HCT116 (cell line): ENCODE data around the gene TRMU. TPM values are rescaled to one million over a fixed set of nuclear protein-coding genes. Genes with fewer than 3 reads are reported as not detected.

ENCODE experiments used
- ATAC-seq: fragments of 200-7000 bp; cut with Tn5 transposase; 2 replicates; pipeline ENCODE4 v1.9.1; 2020; ENCODE audit warnings: mild to moderate bottlenecking, moderate library complexity
- BruUV-seq: library from RNA; stranded (reverse); fragments of 400-500 nt; replicated peaks from 2 replicates; lab custom pipeline; 2021; lab: Mats Ljungman, UMichigan
- CTCF ChIA-PET: fragments of 300-600 bp; sonication (Branson Sonifier 250); formaldehyde crosslinking; loops from one replicate; lab custom pipeline; 2021; ENCODE audit warnings: antibody characterized with exemption; lab: Charles Lee
- POLR2A ChIA-PET: fragments of 300-600, 350-600 bp; sonication (Branson Sonifier 250); formaldehyde crosslinking; loops from one replicate; lab custom pipeline; 2021; ENCODE audit warnings: antibody characterized with exemption; lab: Charles Lee
- RAD21 ChIA-PET, 2 experiments: fragments of 300-600 bp; sonication (Branson Sonifier 250); formaldehyde crosslinking; loops; one replicate each; lab custom pipeline; 2023; ENCODE audit warnings: low total read pairs in 2 of 2; ENCODE audit not compliant: uncharacterized antibody in 2 of 2, unreplicated experiment in 2 of 2, low non-redundant PET in 1 of 2; lab: Charles Lee
- DNase-seq: peaks from one replicate; pipeline ENCODE4 v3.0.0-alpha.2; 2010; ENCODE audit warnings: low read depth, low spot score
- H2AFZ ChIP-seq: fragments of 200-600 bp; shearing (Covaris generic), sonication (generic); 2 replicates; pipeline ENCODE4 v1.6.1; 2017; ENCODE audit warnings: low read depth, mixed run types, mixed read lengths, antibody characterized with exemption, low read length; ENCODE audit not compliant: poor library complexity, severe bottlenecking
- H3K27ac ChIP-seq: 2 replicates; pipeline ENCODE4 v1.5.1; 2012; ENCODE audit warnings: low read depth, low read length
- H3K27me3 ChIP-seq: fragments of 200-600 bp; sonication (generic); 2 replicates; pipeline ENCODE4 v1.6.1; 2016; ENCODE audit warnings: mixed run types, low read length, mixed read lengths; ENCODE audit not compliant: insufficient read depth
- H3K36me3 ChIP-seq, 2 experiments: fragments of 200-500 bp in 1 of 2; fragments of 200-600 bp in 1 of 2; sonication (Bioruptor generic) in 1 of 2; sonication (generic) in 1 of 2; 2 replicates each; pipeline versions ENCODE4 v1.5.1 to v1.6.1; 2014 to 2016; ENCODE audit warnings: low read length in 2 of 2, inconsistent platforms in 1 of 2, mixed read lengths in 1 of 2, mixed run types in 1 of 2; ENCODE audit not compliant: insufficient read depth in 2 of 2, control insufficient read depth in 1 of 2
- H3K4me1 ChIP-seq, 2 experiments: fragments of 200-600 bp in 1 of 2; sonication (generic) in 1 of 2; 2 replicates each; pipeline versions ENCODE4 v1.5.1 to v1.6.1; 2012 to 2017; ENCODE audit warnings: low read length in 2 of 2, inconsistent platforms in 1 of 2, mild to moderate bottlenecking in 1 of 2, mixed read lengths in 1 of 2, mixed run types in 1 of 2, moderate library complexity in 1 of 2; ENCODE audit not compliant: insufficient read depth in 2 of 2, control insufficient read depth in 1 of 2
- H3K4me2 ChIP-seq: fragments of 200-600 bp; sonication (generic); 2 replicates; pipeline ENCODE4 v1.6.1; 2017; ENCODE audit warnings: mixed run types, low read length, mixed read lengths
- H3K4me3 ChIP-seq, 2 experiments: fragments of 200-600 bp in 1 of 2; sonication (generic) in 1 of 2; replicated peaks in 1 of 2; 2 replicates each; pipeline ENCODE4 v1.5.1; 2011 to 2016; ENCODE audit warnings: low read length in 2 of 2, control low read depth in 1 of 2, low read depth in 1 of 2, mild to moderate bottlenecking in 1 of 2, mixed read lengths in 1 of 2, mixed run types in 1 of 2
- H3K79me2 ChIP-seq: fragments of 200-600 bp; sonication (generic); 2 replicates; pipeline ENCODE4 v1.6.1; 2017; ENCODE audit warnings: mild to moderate bottlenecking, mixed run types, low read length, moderate library complexity, mixed read lengths; ENCODE audit not compliant: insufficient read depth
- H3K9ac ChIP-seq: fragments of 200-600 bp; sonication (generic); 2 replicates; pipeline ENCODE4 v1.6.1; 2016; ENCODE audit warnings: low read length, mixed read lengths
- H3K9me2 ChIP-seq: fragments of 200-600 bp; sonication (generic), shearing (Covaris generic); 2 replicates; pipeline ENCODE4 v1.6.1; 2017; ENCODE audit warnings: mixed run types, mild to moderate bottlenecking, moderate library complexity; ENCODE audit not compliant: insufficient read depth
- H3K9me3 ChIP-seq, 2 experiments: fragments of 200-500 bp in 1 of 2; fragments of 200-600 bp in 1 of 2; sonication (Bioruptor generic) in 1 of 2; sonication (generic) in 1 of 2; 2 replicates each; pipeline ENCODE4 v1.6.1; 2014 to 2017; ENCODE audit warnings: low read length in 2 of 2, mixed read lengths in 2 of 2, inconsistent platforms in 1 of 2, low read depth in 1 of 2, mild to moderate bottlenecking in 1 of 2, mixed run types in 1 of 2, moderate library complexity in 1 of 2; ENCODE audit not compliant: control insufficient read depth in 1 of 2, insufficient read depth in 1 of 2
- H4K20me1 ChIP-seq: fragments of 200-600 bp; sonication (generic), shearing (Covaris generic); 2 replicates; pipeline ENCODE4 v1.6.1; 2017; ENCODE audit warnings: mixed run types, mild to moderate bottlenecking, moderate library complexity; ENCODE audit not compliant: insufficient read depth
- CBX3 ChIP-seq: IDR thresholded peaks from 2 replicates; pipeline ENCODE4 v1.6.1; 2012; ENCODE audit warnings: low read depth
- CEBPB ChIP-seq: IDR thresholded peaks from 2 replicates; pipeline ENCODE4 v1.6.1; 2012; ENCODE audit warnings: low read depth
- ELF1 ChIP-seq: IDR thresholded peaks from 2 replicates; pipeline ENCODE4 v1.6.1; 2012; ENCODE audit warnings: low read depth, borderline replicate concordance
- EZH2 ChIP-seq: fragments of 200-600 bp; sonication (generic); IDR thresholded peaks from 2 replicates; pipeline ENCODE4 v1.6.1; 2017; ENCODE audit warnings: antibody characterized with exemption, mixed run types
- EZH2phosphoT487 ChIP-seq: fragments of 200-600 bp; IDR thresholded peaks from 2 replicates; pipeline ENCODE4 v1.6.1; 2018; ENCODE audit warnings: antibody characterized with exemption, borderline replicate concordance
- POLR2A ChIP-seq: IDR thresholded peaks from 2 replicates; pipeline ENCODE4 v1.7.0; 2011; ENCODE audit warnings: borderline replicate concordance; ENCODE audit not compliant: insufficient read depth, insufficient read length; ENCODE audit errors: extremely low read depth
- POLR2AphosphoS5 ChIP-seq: IDR thresholded peaks from 2 replicates; pipeline ENCODE4 v1.6.1; 2011; ENCODE audit warnings: mild to moderate bottlenecking, low read depth, low read length, moderate library complexity
- RAD21 ChIP-seq: IDR thresholded peaks from 2 replicates; pipeline ENCODE4 v1.6.1; 2012; ENCODE audit warnings: low read depth, mild to moderate bottlenecking
- SIN3A ChIP-seq: IDR thresholded peaks from 2 replicates; pipeline ENCODE4 v1.6.1; 2012; ENCODE audit warnings: low read depth
- SRF ChIP-seq: IDR thresholded peaks from 2 replicates; pipeline ENCODE4 v1.6.1; 2012; ENCODE audit warnings: low read depth
- TCF7L2 ChIP-seq: IDR thresholded peaks from 2 replicates; pipeline ENCODE4 v1.7.0; 2011; ENCODE audit warnings: borderline replicate concordance, inconsistent platforms; ENCODE audit not compliant: insufficient read depth, insufficient read length; ENCODE audit errors: extremely low read depth
- YY1 ChIP-seq: IDR thresholded peaks from 2 replicates; pipeline ENCODE4 v1.6.1; 2011; ENCODE audit warnings: low read length, low read depth, moderate library complexity, mild to moderate bottlenecking; ENCODE audit not compliant: insufficient replicate concordance; ENCODE audit errors: extremely low read depth
- ZFX ChIP-seq: fragments of 450-650 bp; IDR thresholded peaks from 2 replicates; pipeline ENCODE4 v1.6.1; 2017
- ZNF274 ChIP-seq: fragments of 200-500 bp; sonication (Bioruptor generic); IDR thresholded peaks from 2 replicates; pipeline ENCODE4 v1.6.1; 2014; ENCODE audit warnings: mild to moderate bottlenecking, low read depth, low read length, inconsistent platforms
- intact Hi-C: fragments of 100-400 bp; cut with micrococcal nuclease; formaldehyde crosslinking; loops from 2 replicates; pipeline ENCODE4 v1.10.0; 2022
- total RNA-seq: library from RNA; stranded (reverse); gene quantifications from one replicate; pipeline ENCODE4 v1.2.1, GENCODE V29; 2021; ENCODE audit not compliant: unreplicated experiment
- TF ChIP-seq, protein P1 (sequence below): IDR thresholded peaks from 2 replicates; pipeline ENCODE4 v1.6.1; 2011; ENCODE audit warnings: mild to moderate bottlenecking, low read length, moderate library complexity; ENCODE audit not compliant: insufficient replicate concordance; ENCODE audit errors: extremely low read depth
- TF ChIP-seq, protein P2 (sequence below): IDR thresholded peaks from 2 replicates; pipeline ENCODE4 v1.6.1; 2012
- TF ChIP-seq, protein P3 (sequence below): IDR thresholded peaks from 2 replicates; pipeline ENCODE4 v1.6.1; 2012; ENCODE audit warnings: low read depth
- TF ChIP-seq, protein P4 (sequence below), 3 experiments: fragments of 200-600 bp in 1 of 3; sonication (generic) in 1 of 3; IDR thresholded peaks in 2 of 3; conservative IDR thresholded peaks in 1 of 3; 2 replicates each; pipeline ENCODE4 v1.5.1; 2012 to 2017; ENCODE audit warnings: low read depth in 2 of 3, low read length in 2 of 3, antibody characterized with exemption in 1 of 3, borderline replicate concordance in 1 of 3, control low read depth in 1 of 3, mild to moderate bottlenecking in 1 of 3, mixed read lengths in 1 of 3, mixed run types in 1 of 3, moderate library complexity in 1 of 3; ENCODE audit not compliant: insufficient read depth in 1 of 3

The TRMU gene
- total RNA-seq, 1 experiment from 2014 or later = 65.4 TPM

DNA sequence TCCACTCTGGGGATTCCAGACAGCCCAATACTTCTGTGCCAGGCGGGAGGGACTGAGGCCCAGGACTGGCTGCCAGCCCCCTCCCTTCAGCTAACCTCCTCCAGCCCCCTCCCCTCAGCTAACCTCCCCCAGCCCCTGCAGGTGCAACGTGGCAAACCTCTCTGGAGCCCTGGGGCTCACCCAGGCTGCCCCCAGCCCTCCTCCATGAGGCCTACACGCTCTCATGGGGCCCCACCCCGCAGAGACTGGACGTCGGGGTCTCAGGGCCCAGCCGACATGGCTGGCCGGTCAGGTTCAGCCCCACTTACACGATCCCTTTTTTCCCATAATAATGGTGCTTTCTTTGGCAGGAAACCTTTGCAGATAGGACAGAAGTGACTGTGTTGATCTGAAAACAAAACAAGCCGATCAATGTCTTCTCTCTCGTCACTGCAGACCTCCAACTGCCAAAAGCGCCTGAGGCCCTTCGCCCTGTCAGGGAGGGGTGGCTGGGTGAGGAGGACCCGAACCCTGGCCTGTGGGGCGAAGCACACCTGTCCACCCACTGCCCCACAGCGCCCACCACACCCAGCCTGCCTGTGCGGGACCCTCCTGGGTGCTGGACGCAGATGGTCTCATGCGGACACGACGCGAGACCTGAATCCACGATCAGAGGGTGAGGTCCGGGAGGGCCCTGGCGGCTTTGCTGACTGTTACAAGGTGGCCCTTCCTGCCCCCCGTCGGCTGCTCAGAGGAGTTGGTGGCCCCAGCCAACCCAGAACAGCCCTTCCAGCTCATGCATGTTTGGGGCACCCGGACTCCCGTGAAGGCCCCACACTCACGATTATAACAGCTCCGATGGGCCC lies 33.6 kb downstream of the TRMU start:
- H3K27me3 ChIP-seq = no peaks in the 10 kb centered on the region
- ChIA-PET POLR2A (no interaction called here), RAD21 (interaction anchor here in 1 of 2 experiments (1.8 kb wide), 1 partner anchor 8 kb away, joined by 4 read pairs; no protein-coding TSS in a partner anchor), CTCF (interaction anchor here (1.4 to 4.1 kb wide), 3 partner anchors 8 to 195 kb away, joined by 5 to 146 read pairs (median 15); partner anchors contain the start of gene CELSR1)
- no peaks in the 10 kb centered on the region for H3K79me2 ChIP-seq
- no TSS peak for BruUV-seq
- H3K36me3 ChIP-seq = no peaks in the 10 kb centered on the region
- DNase-seq (no peak), ATAC-seq (no peak)
- no peak overlapping the region for H3K9ac ChIP-seq
- TF ChIP-seq ZFX (no peak), TCF7L2 (no peak), POLR2A (no peak), RAD21 (no peak), CEBPB (no peak), SRF (no peak), SIN3A (no peak), ZNF274 (no peak), CBX3 (no peak), EZH2phosphoT487 (no peak), POLR2AphosphoS5 (no peak), YY1 (no peak), ELF1 (no peak), EZH2 (no peak)
- TF ChIP-seq, protein P1, sequence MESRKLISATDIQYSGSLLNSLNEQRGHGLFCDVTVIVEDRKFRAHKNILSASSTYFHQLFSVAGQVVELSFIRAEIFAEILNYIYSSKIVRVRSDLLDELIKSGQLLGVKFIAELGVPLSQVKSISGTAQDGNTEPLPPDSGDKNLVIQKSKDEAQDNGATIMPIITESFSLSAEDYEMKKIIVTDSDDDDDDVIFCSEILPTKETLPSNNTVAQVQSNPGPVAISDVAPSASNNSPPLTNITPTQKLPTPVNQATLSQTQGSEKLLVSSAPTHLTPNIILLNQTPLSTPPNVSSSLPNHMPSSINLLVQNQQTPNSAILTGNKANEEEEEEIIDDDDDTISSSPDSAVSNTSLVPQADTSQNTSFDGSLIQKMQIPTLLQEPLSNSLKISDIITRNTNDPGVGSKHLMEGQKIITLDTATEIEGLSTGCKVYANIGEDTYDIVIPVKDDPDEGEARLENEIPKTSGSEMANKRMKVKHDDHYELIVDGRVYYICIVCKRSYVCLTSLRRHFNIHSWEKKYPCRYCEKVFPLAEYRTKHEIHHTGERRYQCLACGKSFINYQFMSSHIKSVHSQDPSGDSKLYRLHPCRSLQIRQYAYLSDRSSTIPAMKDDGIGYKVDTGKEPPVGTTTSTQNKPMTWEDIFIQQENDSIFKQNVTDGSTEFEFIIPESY = no peak
- TF ChIP-seq, protein P2, sequence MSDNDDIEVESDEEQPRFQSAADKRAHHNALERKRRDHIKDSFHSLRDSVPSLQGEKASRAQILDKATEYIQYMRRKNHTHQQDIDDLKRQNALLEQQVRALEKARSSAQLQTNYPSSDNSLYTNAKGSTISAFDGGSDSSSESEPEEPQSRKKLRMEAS = no peak
- TF ChIP-seq, protein P3, sequence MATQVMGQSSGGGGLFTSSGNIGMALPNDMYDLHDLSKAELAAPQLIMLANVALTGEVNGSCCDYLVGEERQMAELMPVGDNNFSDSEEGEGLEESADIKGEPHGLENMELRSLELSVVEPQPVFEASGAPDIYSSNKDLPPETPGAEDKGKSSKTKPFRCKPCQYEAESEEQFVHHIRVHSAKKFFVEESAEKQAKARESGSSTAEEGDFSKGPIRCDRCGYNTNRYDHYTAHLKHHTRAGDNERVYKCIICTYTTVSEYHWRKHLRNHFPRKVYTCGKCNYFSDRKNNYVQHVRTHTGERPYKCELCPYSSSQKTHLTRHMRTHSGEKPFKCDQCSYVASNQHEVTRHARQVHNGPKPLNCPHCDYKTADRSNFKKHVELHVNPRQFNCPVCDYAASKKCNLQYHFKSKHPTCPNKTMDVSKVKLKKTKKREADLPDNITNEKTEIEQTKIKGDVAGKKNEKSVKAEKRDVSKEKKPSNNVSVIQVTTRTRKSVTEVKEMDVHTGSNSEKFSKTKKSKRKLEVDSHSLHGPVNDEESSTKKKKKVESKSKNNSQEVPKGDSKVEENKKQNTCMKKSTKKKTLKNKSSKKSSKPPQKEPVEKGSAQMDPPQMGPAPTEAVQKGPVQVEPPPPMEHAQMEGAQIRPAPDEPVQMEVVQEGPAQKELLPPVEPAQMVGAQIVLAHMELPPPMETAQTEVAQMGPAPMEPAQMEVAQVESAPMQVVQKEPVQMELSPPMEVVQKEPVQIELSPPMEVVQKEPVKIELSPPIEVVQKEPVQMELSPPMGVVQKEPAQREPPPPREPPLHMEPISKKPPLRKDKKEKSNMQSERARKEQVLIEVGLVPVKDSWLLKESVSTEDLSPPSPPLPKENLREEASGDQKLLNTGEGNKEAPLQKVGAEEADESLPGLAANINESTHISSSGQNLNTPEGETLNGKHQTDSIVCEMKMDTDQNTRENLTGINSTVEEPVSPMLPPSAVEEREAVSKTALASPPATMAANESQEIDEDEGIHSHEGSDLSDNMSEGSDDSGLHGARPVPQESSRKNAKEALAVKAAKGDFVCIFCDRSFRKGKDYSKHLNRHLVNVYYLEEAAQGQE = no peak
- TF ChIP-seq, protein P4, sequence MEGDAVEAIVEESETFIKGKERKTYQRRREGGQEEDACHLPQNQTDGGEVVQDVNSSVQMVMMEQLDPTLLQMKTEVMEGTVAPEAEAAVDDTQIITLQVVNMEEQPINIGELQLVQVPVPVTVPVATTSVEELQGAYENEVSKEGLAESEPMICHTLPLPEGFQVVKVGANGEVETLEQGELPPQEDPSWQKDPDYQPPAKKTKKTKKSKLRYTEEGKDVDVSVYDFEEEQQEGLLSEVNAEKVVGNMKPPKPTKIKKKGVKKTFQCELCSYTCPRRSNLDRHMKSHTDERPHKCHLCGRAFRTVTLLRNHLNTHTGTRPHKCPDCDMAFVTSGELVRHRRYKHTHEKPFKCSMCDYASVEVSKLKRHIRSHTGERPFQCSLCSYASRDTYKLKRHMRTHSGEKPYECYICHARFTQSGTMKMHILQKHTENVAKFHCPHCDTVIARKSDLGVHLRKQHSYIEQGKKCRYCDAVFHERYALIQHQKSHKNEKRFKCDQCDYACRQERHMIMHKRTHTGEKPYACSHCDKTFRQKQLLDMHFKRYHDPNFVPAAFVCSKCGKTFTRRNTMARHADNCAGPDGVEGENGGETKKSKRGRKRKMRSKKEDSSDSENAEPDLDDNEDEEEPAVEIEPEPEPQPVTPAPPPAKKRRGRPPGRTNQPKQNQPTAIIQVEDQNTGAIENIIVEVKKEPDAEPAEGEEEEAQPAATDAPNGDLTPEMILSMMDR (IDR thresholded peaks at IDR 0.05 in 2 of 3, conservative IDR thresholded peaks at IDR 0.05 in 1 of 3; ENCODE audit: borderline replicate concordance in 1 of 3, insufficient read depth in 1 of 3, low read depth in 2 of 3, low read length in 2 of 3) = no peak
- H3K9me2 ChIP-seq = no peaks in the 10 kb centered on the region
- intact Hi-C loops = no loop called here
- no peaks in the 10 kb centered on the region for H4K20me1 ChIP-seq
- no peak overlapping the region for H3K4me2 ChIP-seq
- no peak overlapping the region for H2AFZ ChIP-seq
- H3K27ac ChIP-seq = no peak overlapping the region
- peaks cover 0 to 12% of the 10 kb centered on the region in 2 experiments; a peak in 3 of 4 replicates for H3K4me1 ChIP-seq
- H3K4me3 ChIP-seq = no peak overlapping the region
- no peaks in the 10 kb centered on the region for H3K9me3 ChIP-seq
